Adipocyte (in vitro differentiated cells): ENCODE measurements around the gene DAB2IP.

Experiments used
- DNase-seq: peaks from one replicate; pipeline ENCODE4 v3.0.0-alpha.2; 2015; ENCODE audit warnings: low read depth
- H3K27me3 ChIP-seq: replicated peaks from 2 replicates; pipeline ENCODE4 v1.7.0; 2013; ENCODE audit warnings: mild to moderate bottlenecking, low read length, moderate library complexity; ENCODE audit not compliant: control insufficient read depth, insufficient read depth
- H3K36me3 ChIP-seq: 2 replicates; pipeline ENCODE4 v1.7.0; 2013; ENCODE audit warnings: low read length, mild to moderate bottlenecking, moderate library complexity; ENCODE audit not compliant: control insufficient read depth, insufficient read depth, severe bottlenecking
- H3K4me1 ChIP-seq: 2 replicates; pipeline ENCODE4 v1.7.0; 2013; ENCODE audit warnings: mild to moderate bottlenecking, low read length, moderate library complexity; ENCODE audit not compliant: control insufficient read depth, insufficient read depth
- H3K4me3 ChIP-seq: 2 replicates; pipeline ENCODE4 v1.7.0; 2013; ENCODE audit warnings: mild to moderate bottlenecking, low read length, moderate library complexity
- H3K9ac ChIP-seq: 2 replicates; pipeline ENCODE4 v1.7.0; 2013; ENCODE audit warnings: mild to moderate bottlenecking, low read length, moderate library complexity
- H3K9me3 ChIP-seq: 2 replicates; pipeline ENCODE4 v1.7.0; 2013; ENCODE audit warnings: mild to moderate bottlenecking, low read length, moderate library complexity; ENCODE audit not compliant: control insufficient read depth

The DAB2IP gene

GRCh38 chr9:121771851-121772599 lies 120.6 kb downstream of the DAB2IP start:
- Histone ChIP-seq H3K4me1 (peaks cover 12% of the 10 kb centered on the region), H3K27me3 (no peaks in the 10 kb centered on the region), H3K4me3 (no peak overlapping the region), H3K36me3 (peaks cover 22% of the 10 kb centered on the region), H3K9me3 (no peaks in the 10 kb centered on the region), H3K9ac (no peak overlapping the region)
- no peak for DNase-seq

- peaks cover 29% of the 10 kb centered on the region for H3K36me3 ChIP-seq
- no peak for DNase-seq
Observed at GRCh38 chr9:121772600-121773285, 121.3 kb downstream of the DAB2IP start.

DNA sequence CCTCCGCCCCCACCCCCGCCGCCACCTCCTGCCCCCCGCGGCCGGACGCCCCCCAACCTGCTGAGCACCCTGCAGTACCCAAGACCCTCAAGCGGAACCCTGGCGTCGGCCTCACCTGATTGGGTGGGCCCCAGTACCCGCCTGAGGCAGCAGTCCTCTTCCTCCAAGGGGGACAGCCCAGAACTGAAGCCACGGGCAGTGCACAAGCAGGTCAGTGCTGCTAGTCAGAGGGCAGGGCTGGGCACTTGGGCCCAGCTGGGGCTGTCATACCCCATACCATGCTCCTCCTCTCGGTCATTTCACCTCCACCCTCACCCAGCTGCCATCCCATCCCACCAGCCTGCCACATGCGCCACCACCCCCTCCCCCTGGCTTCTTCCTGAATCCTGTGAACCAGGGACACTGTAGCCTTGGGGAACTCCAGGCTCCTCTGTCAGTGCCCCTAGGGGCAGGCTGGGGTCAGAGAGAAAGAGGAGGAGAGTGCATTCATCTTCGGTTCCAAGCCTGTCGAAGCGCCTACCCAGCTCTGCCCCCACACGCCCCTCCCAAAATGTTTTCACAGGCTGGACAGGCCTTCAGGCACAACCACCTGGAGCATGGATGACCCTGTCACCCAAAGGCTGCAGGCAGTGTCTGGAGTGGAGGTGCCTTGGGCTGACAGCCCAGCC lies 122.0 kb downstream of the DAB2IP start:
- DNase-seq = no peak
- H3K27me3 ChIP-seq = no peaks in the 10 kb centered on the region
- H3K9ac ChIP-seq = no peak overlapping the region
- H3K4me1 ChIP-seq = peaks cover 12% of the 10 kb centered on the region
- H3K4me3 ChIP-seq = no peak overlapping the region
- peaks cover 8% of the 10 kb centered on the region for H3K9me3 ChIP-seq
- H3K36me3 ChIP-seq = peaks cover 36% of the 10 kb centered on the region

More at GRCh38 chr9:121772600-121773285, 121.3 kb downstream of the DAB2IP start:
- H3K9me3 ChIP-seq = peaks cover 2% of the 10 kb centered on the region
- no peaks in the 10 kb centered on the region for H3K27me3 ChIP-seq
- H3K9ac ChIP-seq = no peak overlapping the region
- peaks cover 12% of the 10 kb centered on the region for H3K4me1 ChIP-seq
- no peak overlapping the region for H3K4me3 ChIP-seq

- no peak overlapping the region for H3K4me3 ChIP-seq
- no peak overlapping the region for H3K9ac ChIP-seq
- peaks cover 10% of the 10 kb centered on the region for H3K9me3 ChIP-seq
- DNase-seq = no peak
- H3K36me3 ChIP-seq = peaks cover 32% of the 10 kb centered on the region
- no peaks in the 10 kb centered on the region for H3K27me3 ChIP-seq
- peaks cover 12% of the 10 kb centered on the region for H3K4me1 ChIP-seq
Observed at GRCh38 chr9:121773954-121774714, 122.7 kb downstream of the DAB2IP start.

DNA sequence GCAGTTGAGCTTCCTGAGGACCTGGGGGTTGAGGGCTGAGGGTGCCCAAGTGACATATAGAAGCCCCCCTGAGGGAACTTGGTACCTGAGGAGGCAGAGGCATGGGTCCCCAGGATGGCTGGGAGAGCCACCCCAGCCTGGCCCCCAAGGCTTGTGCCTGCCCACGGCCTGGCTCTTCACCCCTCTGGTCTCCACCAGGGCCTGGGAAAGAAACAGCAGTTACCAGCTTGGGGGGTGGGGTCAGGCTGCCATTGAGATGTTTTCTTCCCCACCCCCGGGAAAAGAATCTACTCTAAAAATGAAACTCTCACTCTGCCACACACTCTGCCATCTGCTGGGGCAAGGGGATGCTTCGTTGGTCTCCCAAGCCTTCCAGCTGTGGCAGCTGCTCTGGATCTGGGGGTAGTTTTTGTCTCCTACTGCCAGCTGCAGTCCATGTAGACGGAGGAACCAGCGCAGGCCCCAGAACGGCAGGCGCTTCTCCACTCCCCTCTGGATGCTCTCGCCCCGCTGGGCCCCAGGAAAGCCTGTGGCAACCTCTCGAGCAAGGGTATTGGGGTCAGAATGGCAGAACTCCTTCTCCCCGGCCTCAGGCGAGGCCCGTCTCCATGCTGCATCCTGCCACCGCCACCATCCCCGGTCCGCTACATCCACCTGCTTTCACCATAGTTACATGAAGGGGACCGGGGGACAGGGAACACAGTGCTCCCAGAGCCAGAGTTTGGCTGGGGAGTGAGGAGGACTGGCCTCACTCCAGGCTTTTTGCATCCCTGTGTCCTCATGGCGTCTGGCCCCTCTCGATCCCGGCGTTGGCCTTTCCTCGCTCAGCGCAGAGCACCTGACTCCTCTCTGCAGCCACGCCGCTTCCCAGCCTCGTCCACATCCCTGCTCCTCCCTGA lies 123.5 kb downstream of the DAB2IP start:
- H3K4me1 ChIP-seq = peaks cover 12% of the 10 kb centered on the region
- no peaks in the 10 kb centered on the region for H3K27me3 ChIP-seq
- no peak for DNase-seq
- H3K36me3 ChIP-seq = peaks cover 25% of the 10 kb centered on the region
- no peak overlapping the region for H3K4me3 ChIP-seq
- H3K9me3 ChIP-seq = peaks cover 10% of the 10 kb centered on the region
- H3K9ac ChIP-seq = no peak overlapping the region

DNA sequence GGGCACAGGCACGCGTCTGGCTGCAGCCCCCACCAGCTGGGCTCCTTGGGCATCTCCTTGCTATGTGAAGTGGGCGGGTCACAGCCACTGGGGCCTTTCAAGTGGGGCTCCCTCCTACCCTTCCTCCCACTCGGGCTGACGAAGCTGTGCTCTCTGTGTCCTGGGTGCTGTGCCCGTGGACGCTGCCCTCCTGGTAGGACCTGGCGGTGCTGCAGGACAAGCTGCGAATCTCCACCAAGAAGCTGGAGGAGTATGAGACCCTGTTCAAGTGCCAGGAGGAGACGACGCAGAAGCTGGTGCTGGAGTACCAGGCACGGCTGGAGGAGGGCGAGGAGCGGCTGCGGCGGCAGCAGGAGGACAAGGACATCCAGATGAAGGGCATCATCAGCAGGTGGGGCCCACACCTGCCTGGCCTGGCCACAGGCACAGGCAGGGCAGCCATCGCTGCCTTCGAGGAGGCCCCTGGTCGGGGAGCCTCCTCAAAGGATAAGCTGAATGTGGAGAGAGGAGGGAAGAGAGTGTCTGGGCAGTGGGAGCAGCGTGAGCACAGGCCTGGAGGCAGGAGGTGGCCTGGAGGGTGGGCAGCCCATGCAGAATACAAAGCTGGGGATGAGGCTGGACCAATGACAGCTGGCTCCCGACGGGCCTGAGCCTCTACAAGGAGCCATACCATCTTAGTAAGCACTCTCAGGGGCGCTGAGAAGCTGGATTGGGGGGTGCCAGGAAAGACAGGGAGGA lies 124.7 kb downstream of the DAB2IP start:
- peaks cover 3% of the 10 kb centered on the region for H3K4me1 ChIP-seq
- no peak overlapping the region for H3K9ac ChIP-seq
- no peak for DNase-seq
- H3K36me3 ChIP-seq = peaks cover 20% of the 10 kb centered on the region
- H3K9me3 ChIP-seq = peaks cover 10% of the 10 kb centered on the region
- H3K4me3 ChIP-seq = no peak overlapping the region
- no peaks in the 10 kb centered on the region for H3K27me3 ChIP-seq

- H3K27me3 ChIP-seq = no peaks in the 10 kb centered on the region
- peaks cover 27% of the 10 kb centered on the region for H3K36me3 ChIP-seq
- H3K4me3 ChIP-seq = no peak overlapping the region
- no peak for DNase-seq
- no peaks in the 10 kb centered on the region for H3K4me1 ChIP-seq
- H3K9me3 ChIP-seq = peaks cover 10% of the 10 kb centered on the region
- H3K9ac ChIP-seq = no peak overlapping the region
Observed at GRCh38 chr9:121776739-121777637, 125.6 kb downstream of the DAB2IP start.

DNA sequence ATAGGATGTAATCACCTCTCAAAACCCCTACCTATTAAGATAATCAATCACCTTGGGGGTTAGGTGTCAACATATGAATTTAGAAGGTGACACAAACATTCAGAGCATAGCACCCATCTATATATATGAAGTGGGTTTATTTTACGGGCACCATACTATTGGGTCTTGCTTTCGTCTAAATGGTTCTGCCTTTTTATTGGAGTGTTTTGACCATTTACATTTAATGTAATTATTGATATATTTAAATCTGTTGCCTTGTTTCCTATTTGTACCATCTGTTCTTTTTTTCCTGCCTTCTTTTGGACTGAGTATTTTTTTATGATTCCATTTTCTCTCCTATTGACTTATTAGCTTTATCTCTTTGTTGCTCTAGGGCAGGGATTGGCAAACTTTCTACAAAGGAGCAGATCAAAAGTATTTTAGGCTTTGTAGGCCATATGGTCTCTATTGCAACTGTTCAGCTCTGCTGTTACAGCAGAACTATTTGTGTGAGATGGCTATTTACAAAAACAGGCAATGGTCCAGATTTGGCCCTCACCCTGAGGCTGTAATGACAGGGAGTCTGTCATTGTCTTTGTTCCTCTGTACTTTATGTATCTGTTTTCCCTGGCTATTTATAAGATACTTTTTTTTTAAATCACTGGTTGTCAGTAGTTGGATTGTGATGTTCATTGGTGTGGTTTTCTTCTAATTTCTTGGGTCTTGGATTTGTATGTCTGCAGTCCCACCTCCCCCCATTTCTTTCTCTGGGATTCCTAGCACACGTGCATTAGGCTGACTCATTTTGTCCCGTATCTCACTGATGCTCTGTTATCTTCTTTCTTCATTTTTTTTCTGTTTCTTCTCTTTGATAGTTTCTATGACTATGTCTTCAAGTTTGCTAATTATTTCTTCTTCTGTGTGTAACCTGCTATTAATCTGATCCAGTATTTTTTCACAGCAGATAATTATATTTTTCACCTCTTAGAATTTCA lies 127.1 kb downstream of the DAB2IP start:
- no peaks in the 10 kb centered on the region for H3K4me1 ChIP-seq
- no peak overlapping the region for H3K9ac ChIP-seq
- H3K4me3 ChIP-seq = no peak overlapping the region
- no peak for DNase-seq
- H3K9me3 ChIP-seq = peaks cover 10% of the 10 kb centered on the region
- peaks cover 33% of the 10 kb centered on the region for H3K36me3 ChIP-seq
- no peaks in the 10 kb centered on the region for H3K27me3 ChIP-seq
